Measurements from ENCODE around the gene DPEP1. TPM values are rescaled to one million over a fixed set of nuclear protein-coding genes. Genes with fewer than 3 reads are reported as not detected.

DPEP1 gene
- total RNA-seq = 0.32 and 1.1 TPM in 2 replicates

DNA sequence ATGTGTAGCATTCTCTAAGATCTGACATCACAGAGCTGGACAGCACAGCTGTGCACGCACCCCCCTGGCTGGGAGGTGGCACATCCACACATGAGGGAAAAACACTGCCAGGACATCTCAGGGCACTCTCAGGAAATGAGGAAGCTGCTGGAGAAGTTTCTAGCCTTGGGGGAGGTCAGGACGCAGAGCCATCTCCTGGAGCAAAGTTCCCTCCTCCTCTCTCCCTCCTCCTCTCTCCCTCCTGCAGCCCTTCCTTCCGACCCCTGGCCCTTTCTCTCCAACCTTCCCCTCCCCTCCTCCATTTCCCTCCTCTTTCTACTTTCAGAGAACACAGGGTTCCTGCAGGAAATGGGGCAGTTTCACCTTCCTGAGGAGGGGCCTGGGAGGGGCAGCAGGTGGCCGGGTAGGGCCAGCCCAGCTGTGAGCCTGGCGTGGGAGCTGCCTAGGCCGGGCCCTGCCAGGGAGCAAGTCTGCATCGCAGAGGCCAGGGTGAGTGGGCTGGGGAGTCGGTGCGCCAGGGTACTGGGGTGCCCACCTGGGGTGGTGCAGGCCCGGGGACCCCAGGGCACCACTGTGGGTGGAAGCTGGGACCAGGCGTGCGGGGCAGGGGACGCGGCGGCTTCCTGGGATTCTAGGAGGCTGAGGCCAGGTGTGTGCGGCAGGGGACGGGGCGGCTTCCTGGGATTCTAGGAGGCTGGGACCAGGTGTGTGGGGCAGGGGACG, at the start of gene DPEP1:
TSS of gene DPEP1 (plus strand) at position 412 of the 723 bp plus-strand sequence. CDS start 16,769 bp downstream, outside the sequence.

DNA sequence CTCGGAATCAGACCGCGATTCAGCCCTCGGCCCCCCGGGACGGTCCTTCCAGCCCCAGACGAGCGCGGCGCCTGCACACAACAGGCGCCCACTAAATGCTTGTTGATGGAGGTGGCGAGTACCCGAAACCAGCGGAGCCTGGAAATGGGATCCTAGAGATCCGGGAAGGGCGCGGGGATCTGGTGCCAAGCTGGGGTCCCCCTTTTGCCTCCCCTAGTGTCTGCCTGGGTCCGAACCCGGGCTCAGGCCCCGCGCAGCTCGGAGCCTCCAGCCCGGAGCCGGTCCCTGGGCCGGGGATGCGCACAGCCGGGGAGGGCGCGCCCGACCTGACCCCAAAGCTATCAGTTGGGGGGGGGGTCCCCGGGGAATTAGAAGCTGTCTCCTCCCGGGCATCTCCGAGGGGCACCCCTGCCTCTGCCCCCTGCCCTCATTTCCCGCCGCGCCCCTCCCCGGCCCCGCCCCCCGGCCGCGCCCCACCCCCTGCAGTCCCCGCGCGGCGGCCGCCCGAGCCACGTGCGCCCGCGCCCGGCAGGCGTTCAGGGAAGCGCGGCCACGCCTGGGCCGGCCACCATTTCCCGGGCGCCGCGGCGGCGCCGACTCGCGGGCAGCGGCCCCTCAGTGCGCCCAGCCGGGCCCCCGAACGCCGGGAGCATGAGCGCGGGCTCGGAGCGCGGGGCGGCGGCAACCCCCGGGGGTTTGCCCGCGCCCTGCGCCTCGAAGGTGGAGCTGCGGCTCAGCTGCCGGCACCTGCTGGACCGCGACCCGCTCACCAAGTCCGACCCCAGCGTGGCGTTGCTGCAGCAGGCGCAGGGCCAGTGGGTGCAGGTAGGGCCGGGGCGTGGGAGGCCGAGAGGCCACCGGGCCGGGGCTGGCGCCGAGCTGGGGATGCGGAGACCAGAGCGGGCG, 37.9 kb upstream of the DPEP1 start, which contains the start of gene CPNE7:
TSS of gene CPNE7 (plus strand) at position 512 of the 906 bp plus-strand sequence. CDS start at position 652, 140 bp downstream.

DNA sequence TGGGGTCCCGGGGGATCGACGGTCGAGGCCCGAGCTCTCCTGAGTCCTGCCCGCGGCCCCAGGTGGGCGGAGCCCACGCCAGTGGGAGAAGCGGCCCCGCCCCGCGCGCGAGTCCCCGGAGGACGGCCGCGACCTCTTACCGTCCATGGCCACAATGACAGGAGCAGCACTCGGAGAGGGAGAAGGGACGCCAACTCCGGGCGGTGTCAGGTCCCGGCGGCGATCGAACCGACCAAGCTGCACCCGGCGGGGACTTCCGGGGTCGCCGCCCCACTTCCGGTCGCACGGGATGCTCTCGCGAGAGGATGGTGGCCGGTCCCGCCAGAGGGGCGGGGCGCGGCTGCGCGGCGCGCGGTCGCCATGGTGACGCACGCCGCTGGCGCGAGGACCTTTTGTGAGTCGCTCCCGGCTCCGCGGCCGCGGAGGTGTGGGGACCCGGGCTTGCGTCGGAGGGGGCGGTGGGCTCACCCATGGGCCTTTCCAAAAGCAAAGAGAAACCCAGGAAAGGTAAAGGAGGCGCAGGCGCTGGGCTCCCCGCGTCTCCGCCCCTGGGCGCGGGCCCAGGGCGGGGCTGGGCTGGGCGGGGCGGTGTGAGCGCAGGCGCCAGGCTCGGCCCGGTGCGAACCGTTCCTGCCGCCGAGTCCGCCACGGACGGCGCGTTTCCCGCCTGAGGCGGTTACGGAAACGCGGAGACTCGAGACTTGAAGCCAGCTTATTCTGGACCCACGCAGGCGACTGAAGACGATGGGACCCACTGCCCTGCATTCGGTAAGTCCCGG, 44.2 kb downstream of the DPEP1 start, which contains the start of the genes CHMP1A and SPATA33:
TSS of gene CHMP1A (minus strand) at position 267 of the 779 bp plus-strand sequence. CDS start at position 147, 120 bp downstream.
TSS of gene SPATA33 (plus strand) at position 395 of the 779 bp plus-strand sequence. CDS start at position 471, 76 bp downstream.

DNA sequence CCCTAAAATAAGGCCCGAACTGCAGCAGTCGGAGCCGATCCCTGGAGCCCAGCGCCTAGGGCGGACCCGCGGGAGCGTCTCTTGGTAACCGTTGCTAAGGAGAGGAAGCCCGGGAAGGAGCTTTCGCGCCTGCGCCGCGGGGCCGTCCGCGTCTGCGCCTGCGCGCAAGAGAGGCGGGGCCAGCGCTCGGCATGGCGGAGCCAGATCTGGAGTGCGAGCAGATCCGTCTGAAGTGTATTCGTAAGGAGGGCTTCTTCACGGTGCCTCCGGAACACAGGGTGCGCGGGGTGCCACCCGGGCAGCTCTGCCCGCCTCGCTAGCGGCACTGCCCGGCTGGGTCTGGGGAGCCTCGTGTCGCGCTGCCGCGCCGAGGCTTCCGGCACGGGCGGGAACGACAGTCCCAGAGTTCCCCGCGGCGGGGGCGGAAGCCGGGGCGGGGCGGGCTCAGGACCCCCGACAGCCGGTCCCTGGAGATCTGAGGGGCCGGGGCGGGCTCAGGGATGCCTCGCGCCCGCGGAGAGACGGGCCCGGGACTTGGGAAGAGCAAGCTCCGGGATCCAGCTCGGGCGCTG, 73.2 kb downstream of the DPEP1 start, which contains the start of gene CDK10:
TSS of gene CDK10 (plus strand) at position 170 of the 572 bp plus-strand sequence. CDS start at position 192, 22 bp downstream.

Other genes with a start within 250 kb of the DPEP1 start
- gene ANKRD11, start 123.1 kb upstream of the DPEP1 start, total RNA-seq = 45.5 and 99.8 TPM in 2 replicates
- 93.6 and 180 TPM in 2 replicates for gene SPG7, start 105.2 kb upstream of the DPEP1 start, total RNA-seq
- 1,676 and 2,235 TPM in 2 replicates for gene RPL13, start 53.0 kb upstream of the DPEP1 start, total RNA-seq
- gene CPNE7, start 37.9 kb upstream of the DPEP1 start, total RNA-seq = 1.3 and 3.6 TPM in 2 replicates
- 94.9 and 121 TPM in 2 replicates for gene CHMP1A, start 44.1 kb downstream of the DPEP1 start, total RNA-seq
- gene SPATA33, start 44.2 kb downstream of the DPEP1 start, total RNA-seq = 1.9 and 3.8 TPM in 2 replicates
- 32.2 and 62.8 TPM in 2 replicates for gene CDK10, start 73.0 kb downstream of the DPEP1 start, total RNA-seq
- 13.0 and 18.1 TPM in 2 replicates for gene SPATA2L, start 88.1 kb downstream of the DPEP1 start, total RNA-seq
- gene VPS9D1, start 107.3 kb downstream of the DPEP1 start, total RNA-seq = 2.6 and 7.4 TPM in 2 replicates
- 16.4 and 31.5 TPM in 2 replicates for gene ZNF276, start 107.9 kb downstream of the DPEP1 start, total RNA-seq
- gene FANCA, start 203.0 kb downstream of the DPEP1 start, total RNA-seq = 16.5 and 20.1 TPM in 2 replicates
- gene SPIRE2, start 214.8 kb downstream of the DPEP1 start, total RNA-seq = 0.97 and 4.8 TPM in 2 replicates